HG03064 (cell line): ENCODE data around the gene RRM2.

ENCODE experiments used
- ATAC-seq: cut with Tn5 transposase; IDR thresholded peaks from one replicate; pipeline ENCODE4 v1.9.1; 2021; ENCODE audit warnings: low read depth; ENCODE audit not compliant: unreplicated experiment

Gene RRM2

GRCh38 chr2:10168221-10168620 is 45.7 kb downstream of the RRM2 start:
- ATAC-seq, result no peak

GRCh38 chr2:10169053-10169578 is 46.6 kb downstream of the RRM2 start:
- ATAC-seq, result no peak

- no peak for ATAC-seq
Observed at GRCh38 chr2:10169581-10169980, 47.0 kb downstream of the RRM2 start.

GRCh38 chr2:10170256-10170655 is 47.7 kb downstream of the RRM2 start:
- no peak for ATAC-seq

GRCh38 chr2:10171006-10171800 is 48.7 kb downstream of the RRM2 start:
- no peak for ATAC-seq

GRCh38 chr2:10172033-10172871 is 49.7 kb downstream of the RRM2 start:
- ATAC-seq, result no peak

GRCh38 chr2:10173258-10174005 is 50.9 kb downstream of the RRM2 start:
- ATAC-seq, result no peak

GRCh38 chr2:10174173-10174572 is 51.6 kb downstream of the RRM2 start:
- no peak for ATAC-seq

- no peak for ATAC-seq
Observed at GRCh38 chr2:10175441-10175840, 52.9 kb downstream of the RRM2 start.

- ATAC-seq, result no peak
Observed at GRCh38 chr2:10178751-10179150, 56.2 kb downstream of the RRM2 start.

- no peak for ATAC-seq
Observed at GRCh38 chr2:10179422-10179821, 56.9 kb downstream of the RRM2 start.

GRCh38 chr2:10180229-10180628 is 57.7 kb downstream of the RRM2 start:
- no peak for ATAC-seq
